Brain microvascular endothelial cell (primary cell): ENCODE results near the gene LPAR3.
A peak's percentile ranks its signal among the peaks of the same experiment; 100 is the strongest.

Experiments used
- DNase-seq: peaks from one replicate; pipeline ENCODE4 v3.0.0-alpha.2; 2020
- H3K27ac ChIP-seq: fragments of 250-450 bp; sonication (Bioruptor Pico); 2 replicates; pipeline ENCODE4 v1.5.1; 2020; ENCODE audit warnings: mild to moderate bottlenecking, moderate library complexity
- H3K27me3 ChIP-seq: fragments of 250-450 bp; sonication (Bioruptor Pico); replicated peaks from 2 replicates; pipeline ENCODE4 v1.5.1; 2020; ENCODE audit warnings: mild to moderate bottlenecking
- H3K36me3 ChIP-seq: fragments of 250-450 bp; sonication (Bioruptor Pico); replicated peaks from 2 replicates; pipeline ENCODE4 v1.5.1; 2020; ENCODE audit warnings: mild to moderate bottlenecking
- H3K4me3 ChIP-seq: 2 replicates; pipeline ENCODE4 v1.5.1; 2011; ENCODE audit warnings: low read depth, mild to moderate bottlenecking, control low read depth, low read length, moderate library complexity
- in situ Hi-C: cut with HindIII; loops from 2 replicates; pipeline ENCODE4 v1.10.0; 2017; ENCODE audit warnings: low sequenced_read_pairs, low pct_ligation_motif_present
- TF ChIP-seq, protein P1 (sequence below): IDR thresholded peaks from 2 replicates; pipeline ENCODE4 v1.5.1; 2011; ENCODE audit warnings: low read depth, mild to moderate bottlenecking, moderate library complexity, low read length, control low read depth, inconsistent platforms; ENCODE audit errors: missing control alignments

The LPAR3 gene

DNA sequence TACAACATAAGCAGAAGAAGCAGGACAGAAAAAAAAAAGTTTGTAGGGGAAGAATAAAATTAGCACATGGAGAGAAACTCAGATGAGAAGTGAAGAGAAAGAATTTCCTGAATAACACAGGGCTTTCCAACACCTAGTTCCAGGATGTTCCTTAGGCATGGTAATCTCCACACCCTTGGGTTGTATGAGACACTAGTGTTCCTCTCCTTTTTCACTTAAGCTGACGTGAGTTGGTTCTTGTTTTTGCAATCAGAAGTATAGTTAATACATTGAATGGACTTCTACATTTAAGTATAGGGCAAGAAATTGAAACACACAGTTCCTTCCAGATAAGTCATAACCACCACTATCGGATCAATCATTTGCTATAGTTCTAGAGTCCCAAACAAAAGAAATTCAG is 51.0 kb downstream of the LPAR3 start:
- TF ChIP-seq, protein P1, sequence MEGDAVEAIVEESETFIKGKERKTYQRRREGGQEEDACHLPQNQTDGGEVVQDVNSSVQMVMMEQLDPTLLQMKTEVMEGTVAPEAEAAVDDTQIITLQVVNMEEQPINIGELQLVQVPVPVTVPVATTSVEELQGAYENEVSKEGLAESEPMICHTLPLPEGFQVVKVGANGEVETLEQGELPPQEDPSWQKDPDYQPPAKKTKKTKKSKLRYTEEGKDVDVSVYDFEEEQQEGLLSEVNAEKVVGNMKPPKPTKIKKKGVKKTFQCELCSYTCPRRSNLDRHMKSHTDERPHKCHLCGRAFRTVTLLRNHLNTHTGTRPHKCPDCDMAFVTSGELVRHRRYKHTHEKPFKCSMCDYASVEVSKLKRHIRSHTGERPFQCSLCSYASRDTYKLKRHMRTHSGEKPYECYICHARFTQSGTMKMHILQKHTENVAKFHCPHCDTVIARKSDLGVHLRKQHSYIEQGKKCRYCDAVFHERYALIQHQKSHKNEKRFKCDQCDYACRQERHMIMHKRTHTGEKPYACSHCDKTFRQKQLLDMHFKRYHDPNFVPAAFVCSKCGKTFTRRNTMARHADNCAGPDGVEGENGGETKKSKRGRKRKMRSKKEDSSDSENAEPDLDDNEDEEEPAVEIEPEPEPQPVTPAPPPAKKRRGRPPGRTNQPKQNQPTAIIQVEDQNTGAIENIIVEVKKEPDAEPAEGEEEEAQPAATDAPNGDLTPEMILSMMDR: no peak
- no peak overlapping the region for H3K4me3 ChIP-seq

DNA sequence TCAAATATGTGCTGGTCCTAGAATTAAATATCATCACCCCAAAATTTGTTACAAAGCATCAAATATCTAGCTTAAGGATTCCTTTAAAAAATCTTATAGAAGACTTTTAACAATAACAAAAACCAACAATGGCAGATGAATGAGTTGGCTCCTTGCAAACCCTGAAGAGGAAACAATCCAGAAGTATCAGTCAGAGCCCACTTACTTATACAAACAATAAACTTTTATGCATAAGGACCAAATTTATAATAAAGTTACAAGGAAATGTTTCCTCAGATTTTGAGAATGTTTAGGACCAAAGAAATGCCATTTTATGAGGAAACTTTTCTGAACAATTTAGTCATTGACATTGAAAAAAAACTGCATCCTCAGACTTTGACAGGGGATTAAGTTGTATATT is 52.7 kb downstream of the LPAR3 start:
- DNase-seq: no peak
- in situ Hi-C loops: no loop called here
- Histone ChIP-seq H3K36me3 (no peaks in the 10 kb centered on the region), H3K27me3 (no peaks in the 10 kb centered on the region), H3K4me3 (no peak overlapping the region), H3K27ac (no peak overlapping the region)
- TF ChIP-seq, protein P1: no peak

More for the DNA sequence above, 51.0 kb downstream of the LPAR3 start:
- no peaks in the 10 kb centered on the region for H3K27me3 ChIP-seq
- no peak overlapping the region for H3K27ac ChIP-seq
- in situ Hi-C loops: no loop called here
- no peaks in the 10 kb centered on the region for H3K36me3 ChIP-seq
- DNase-seq: no peak

DNA sequence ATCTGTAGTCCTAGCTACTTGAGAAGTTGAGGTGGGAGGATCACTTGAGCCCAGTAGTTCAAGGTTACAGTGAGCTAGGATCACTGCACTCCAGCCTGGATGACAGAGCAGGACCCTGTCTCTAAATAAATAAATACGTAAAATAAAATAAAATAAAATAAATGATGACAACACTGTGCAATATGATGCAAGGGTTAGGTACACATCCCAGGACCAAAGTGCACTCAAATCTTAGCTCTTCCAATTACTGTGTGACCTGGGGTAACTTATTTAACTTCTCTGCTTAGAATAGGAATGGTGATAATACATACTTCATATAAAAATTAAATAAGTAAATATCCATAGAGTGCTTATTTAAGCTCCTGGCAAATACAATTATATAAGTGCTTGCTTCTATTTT is 53.5 kb downstream of the LPAR3 start:
- Histone ChIP-seq H3K27me3 (no peaks in the 10 kb centered on the region), H3K4me3 (no peak overlapping the region), H3K27ac (no peak overlapping the region), H3K36me3 (no peaks in the 10 kb centered on the region)
- TF ChIP-seq, protein P1: no peak
- no peak for DNase-seq
- in situ Hi-C loops: no loop called here

DNA sequence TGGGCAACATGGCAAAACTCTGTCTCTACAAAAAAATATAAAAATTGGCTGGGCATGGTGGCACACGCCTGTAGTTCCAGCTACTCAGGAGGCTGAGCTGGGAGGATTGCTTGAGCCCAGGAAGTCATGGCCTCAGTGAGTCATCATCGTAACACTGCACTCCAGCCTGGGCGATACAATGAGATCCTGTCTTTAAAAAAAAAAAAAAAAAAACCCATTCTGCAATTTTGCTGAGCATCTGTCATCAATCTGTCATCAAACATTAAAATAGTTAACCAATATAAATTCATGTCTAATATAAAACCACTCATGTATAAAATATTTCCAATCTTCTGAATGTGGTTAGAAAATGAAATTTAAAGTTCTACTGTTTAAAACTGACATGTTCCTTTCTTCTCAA is 56.9 kb downstream of the LPAR3 start:
- in situ Hi-C loops: no loop called here
- Histone ChIP-seq H3K27ac (no peak overlapping the region), H3K27me3 (no peaks in the 10 kb centered on the region), H3K36me3 (no peaks in the 10 kb centered on the region), H3K4me3 (no peak overlapping the region)
- DNase-seq: peak; percentile 43
- TF ChIP-seq, protein P1: no peak

DNA sequence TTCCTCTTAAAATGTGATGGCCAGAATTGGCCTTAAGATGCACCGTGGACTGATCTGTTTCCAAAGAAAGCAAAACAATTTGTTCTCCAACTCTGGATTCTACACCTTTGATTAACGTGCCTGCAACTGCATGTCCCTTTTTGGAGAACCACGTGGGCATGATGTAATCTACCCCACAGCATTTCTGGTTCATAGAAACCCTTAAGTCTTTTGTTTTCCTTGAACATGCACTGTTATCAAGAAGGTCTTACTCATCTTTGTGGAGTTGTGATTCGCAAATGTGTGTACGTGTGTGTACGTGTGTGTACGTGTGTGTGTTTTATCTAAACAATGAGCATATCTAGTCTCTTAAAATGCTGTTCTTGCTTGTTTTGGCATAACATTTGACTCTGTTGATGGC is 57.8 kb downstream of the LPAR3 start:
- DNase-seq: no peak
- no peak overlapping the region for H3K4me3 ChIP-seq
- H3K27me3 ChIP-seq: no peaks in the 10 kb centered on the region
- no peak overlapping the region for H3K27ac ChIP-seq
- H3K36me3 ChIP-seq: no peaks in the 10 kb centered on the region
- in situ Hi-C loops: no loop called here
- TF ChIP-seq, protein P1: no peak

DNA sequence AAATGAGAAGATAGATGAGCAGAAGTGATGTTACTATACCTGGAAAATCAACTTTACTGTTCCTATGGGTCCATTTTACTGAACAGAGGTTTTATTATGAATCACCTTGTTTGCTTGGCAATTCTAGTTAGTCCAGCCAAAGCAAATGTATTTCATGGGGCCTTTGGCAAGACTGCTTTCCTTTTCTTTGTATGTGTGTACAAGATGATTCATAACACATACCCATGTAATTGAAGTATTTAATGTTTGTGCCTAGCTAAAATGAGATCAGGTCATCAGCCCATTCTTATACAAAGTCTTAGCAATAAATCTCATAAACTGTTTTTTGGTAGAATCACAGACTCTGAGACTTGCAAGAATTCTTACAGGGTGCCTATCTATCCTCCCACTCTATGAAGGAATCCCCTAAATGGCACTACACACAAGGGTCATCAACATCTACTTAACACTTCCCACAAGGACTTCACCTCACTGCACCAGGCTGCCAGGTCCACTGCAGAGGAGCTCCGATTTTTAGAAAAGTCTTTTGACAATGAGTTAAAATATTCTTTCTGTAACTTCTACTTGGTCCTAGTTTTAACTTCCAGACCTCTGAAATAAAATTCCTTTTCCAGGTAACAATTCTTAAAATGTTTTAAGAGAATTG is 58.5 kb downstream of the LPAR3 start:
- H3K27ac ChIP-seq: no peak overlapping the region
- in situ Hi-C loops: no loop called here
- no peak overlapping the region for H3K4me3 ChIP-seq
- H3K27me3 ChIP-seq: no peaks in the 10 kb centered on the region
- peak; percentile 31 for DNase-seq
- TF ChIP-seq, protein P1: no peak
- H3K36me3 ChIP-seq: no peaks in the 10 kb centered on the region
